ENCODE measurements around the gene GALNT18.

The GALNT18 gene

GRCh38 chr11:11391796-11392463 is 229.9 kb downstream of the GALNT18 start:
- no peak for DNase-seq (ENCODE audit: low read depth in 4 of 4, low spot score in 1 of 4)

- DNase-seq (ENCODE audit: low read depth in 4 of 4, low spot score in 1 of 4) = no peak
Measured at GRCh38 chr11:11391169-11391568, 230.6 kb downstream of the GALNT18 start.

GRCh38 chr11:11390068-11390771 is 231.6 kb downstream of the GALNT18 start:
- DNase-seq (ENCODE audit: low read depth in 4 of 4, low spot score in 1 of 4) = no peak

- no peak for DNase-seq (ENCODE audit: low read depth in 4 of 4, low spot score in 1 of 4)
Measured at GRCh38 chr11:11389238-11389637, 232.6 kb downstream of the GALNT18 start.

- DNase-seq (ENCODE audit: low read depth in 4 of 4, low spot score in 1 of 4) = no peak
Measured at GRCh38 chr11:11387622-11388305, 234.0 kb downstream of the GALNT18 start.

- DNase-seq (ENCODE audit: low read depth in 4 of 4, low spot score in 1 of 4) = no peak
Measured at GRCh38 chr11:11387207-11387606, 234.6 kb downstream of the GALNT18 start.

- no peak for DNase-seq (ENCODE audit: low read depth in 4 of 4, low spot score in 1 of 4)
Measured at GRCh38 chr11:11384829-11385228, 237.0 kb downstream of the GALNT18 start.

- no peak for DNase-seq (ENCODE audit: low read depth in 4 of 4, low spot score in 1 of 4)
Measured at GRCh38 chr11:11383995-11384394, 237.8 kb downstream of the GALNT18 start.

- DNase-seq (ENCODE audit: low read depth in 4 of 4, low spot score in 1 of 4) = no peak
Measured at GRCh38 chr11:11382858-11383532, 238.8 kb downstream of the GALNT18 start.

- no peak for DNase-seq (ENCODE audit: low read depth in 4 of 4, low spot score in 1 of 4)
Measured at GRCh38 chr11:11381471-11382105, 240.2 kb downstream of the GALNT18 start.

GRCh38 chr11:11380883-11381282 is 240.9 kb downstream of the GALNT18 start:
- DNase-seq (ENCODE audit: low read depth in 4 of 4, low spot score in 1 of 4) = no peak

GRCh38 chr11:11380340-11380739 is 241.5 kb downstream of the GALNT18 start:
- DNase-seq (ENCODE audit: low read depth in 4 of 4, low spot score in 1 of 4) = no peak

GRCh38 chr11:11379661-11380060 is 242.1 kb downstream of the GALNT18 start:
- no peak for DNase-seq (ENCODE audit: low read depth in 4 of 4, low spot score in 1 of 4)

GRCh38 chr11:11378184-11378940 is 243.4 kb downstream of the GALNT18 start:
- DNase-seq (ENCODE audit: low read depth in 4 of 4, low spot score in 1 of 4) = no peak

- DNase-seq (ENCODE audit: low read depth in 4 of 4, low spot score in 1 of 4) = no peak
Measured at GRCh38 chr11:11374358-11375148, 247.3 kb downstream of the GALNT18 start.

- no peak for DNase-seq (ENCODE audit: low read depth in 4 of 4, low spot score in 1 of 4)
Measured at GRCh38 chr11:11373934-11374333, 247.9 kb downstream of the GALNT18 start.

GRCh38 chr11:11372461-11372860 is 249.3 kb downstream of the GALNT18 start:
- DNase-seq (ENCODE audit: low read depth in 4 of 4, low spot score in 1 of 4) = no peak

GRCh38 chr11:11370962-11371303 is 250.9 kb downstream of the GALNT18 start:
- no peak for DNase-seq (ENCODE audit: low read depth in 4 of 4, low spot score in 1 of 4)

GRCh38 chr11:11370255-11370961 is 251.4 kb downstream of the GALNT18 start:
- no peak for DNase-seq (ENCODE audit: low read depth in 4 of 4, low spot score in 1 of 4)
